ENCODE data around the gene SSR3.

DNA sequence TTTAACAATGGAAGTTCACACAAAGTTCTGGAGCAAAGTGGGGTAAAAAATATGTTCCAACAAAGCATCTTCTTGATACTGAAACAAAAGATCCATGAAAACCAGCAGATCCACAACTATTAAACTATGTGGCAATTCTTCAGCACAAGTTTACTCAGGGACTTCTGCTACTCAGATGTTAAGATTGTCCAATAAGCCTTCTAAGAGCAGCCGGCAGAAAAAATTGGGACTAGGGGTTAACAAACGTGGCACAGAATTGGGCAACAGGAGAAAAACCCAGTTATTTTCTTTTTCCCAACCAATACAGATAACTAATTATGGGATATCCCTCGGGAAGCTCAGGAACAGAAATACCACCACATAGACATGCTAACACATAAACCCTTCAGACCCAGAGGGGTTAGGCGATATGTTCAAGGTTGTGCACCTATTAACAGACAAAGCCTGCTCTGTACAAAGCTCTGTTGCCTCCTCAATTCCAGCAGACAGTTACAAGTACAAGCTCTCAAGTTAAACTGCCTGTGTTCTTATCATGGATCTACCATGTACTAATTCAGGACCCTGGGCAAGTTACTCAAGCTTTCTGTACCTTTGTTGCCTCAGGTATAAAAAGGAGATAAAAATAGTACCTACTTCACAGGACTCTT lies 6.8 kb downstream of the SSR3 start:
- TF ChIP-seq, protein P1, sequence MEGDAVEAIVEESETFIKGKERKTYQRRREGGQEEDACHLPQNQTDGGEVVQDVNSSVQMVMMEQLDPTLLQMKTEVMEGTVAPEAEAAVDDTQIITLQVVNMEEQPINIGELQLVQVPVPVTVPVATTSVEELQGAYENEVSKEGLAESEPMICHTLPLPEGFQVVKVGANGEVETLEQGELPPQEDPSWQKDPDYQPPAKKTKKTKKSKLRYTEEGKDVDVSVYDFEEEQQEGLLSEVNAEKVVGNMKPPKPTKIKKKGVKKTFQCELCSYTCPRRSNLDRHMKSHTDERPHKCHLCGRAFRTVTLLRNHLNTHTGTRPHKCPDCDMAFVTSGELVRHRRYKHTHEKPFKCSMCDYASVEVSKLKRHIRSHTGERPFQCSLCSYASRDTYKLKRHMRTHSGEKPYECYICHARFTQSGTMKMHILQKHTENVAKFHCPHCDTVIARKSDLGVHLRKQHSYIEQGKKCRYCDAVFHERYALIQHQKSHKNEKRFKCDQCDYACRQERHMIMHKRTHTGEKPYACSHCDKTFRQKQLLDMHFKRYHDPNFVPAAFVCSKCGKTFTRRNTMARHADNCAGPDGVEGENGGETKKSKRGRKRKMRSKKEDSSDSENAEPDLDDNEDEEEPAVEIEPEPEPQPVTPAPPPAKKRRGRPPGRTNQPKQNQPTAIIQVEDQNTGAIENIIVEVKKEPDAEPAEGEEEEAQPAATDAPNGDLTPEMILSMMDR (IDR thresholded peaks at IDR 0.05) = no peak
- TF ChIP-seq POLR2A (IDR thresholded peaks at IDR 0.05) = no peak

All from lower leg skin (tissue), 3 donors.